Panc1 (cell line): ENCODE results near the gene CARMIL1. TPM values are rescaled to one million over a fixed set of nuclear protein-coding genes. Genes with fewer than 3 reads are reported as not detected.

Experiments
- ATAC-seq: fragments of 200-7000 bp; cut with Tn5 transposase; 2 replicates; pipeline ENCODE4 v1.9.1; 2020; ENCODE audit warnings: mild to moderate bottlenecking, moderate library complexity
- BruUV-seq: library from RNA; stranded (reverse); fragments of 400-500 nt; replicated peaks from 2 replicates; lab custom pipeline; 2021; lab: Mats Ljungman, UMichigan
- CTCF ChIA-PET: fragments of 300-600 bp; sonication (Branson Sonifier 250); formaldehyde crosslinking; loops from one replicate; lab custom pipeline; 2022; ENCODE audit warnings: antibody characterized with exemption; lab: Charles Lee
- POLR2A ChIA-PET: fragments of 300-600 bp; sonication (Branson Sonifier 250); formaldehyde crosslinking; loops from one replicate; lab custom pipeline; 2022; ENCODE audit warnings: antibody characterized with exemption; lab: Charles Lee
- DNase-seq: peaks from one replicate; pipeline ENCODE4 v3.0.0-alpha.2; 2010; ENCODE audit warnings: low read depth, low spot score
- H3K27ac ChIP-seq: 2 replicates; pipeline ENCODE4 v1.5.1; 2011; ENCODE audit warnings: mild to moderate bottlenecking, low read length, inconsistent platforms
- H3K27me3 ChIP-seq: fragments of 200-500 bp; sonication (Bioruptor generic); 2 replicates; pipeline ENCODE4 v1.6.0; 2014; ENCODE audit warnings: low read length, inconsistent platforms; ENCODE audit not compliant: control insufficient read depth, insufficient read depth
- H3K36me3 ChIP-seq: fragments of 200-500 bp; sonication (Bioruptor generic); 2 replicates; pipeline ENCODE4 v1.5.1; 2014; ENCODE audit warnings: inconsistent platforms, mild to moderate bottlenecking, low read length, moderate library complexity; ENCODE audit not compliant: control insufficient read depth, insufficient read depth
- H3K4me1 ChIP-seq: 2 replicates; pipeline ENCODE4 v1.5.1; 2011; ENCODE audit warnings: inconsistent platforms, mild to moderate bottlenecking, low read length, moderate library complexity; ENCODE audit not compliant: control insufficient read depth, insufficient read depth
- H3K4me3 ChIP-seq, 2 experiments: 2 replicates each; pipeline ENCODE4 v1.5.1; 2011 to 2012; ENCODE audit warnings: low read depth in 2 of 2, low read length in 2 of 2, mild to moderate bottlenecking in 2 of 2, inconsistent platforms in 1 of 2, moderate library complexity in 1 of 2
- H3K9me3 ChIP-seq: fragments of 200-500 bp; sonication (Bioruptor generic); 2 replicates; pipeline ENCODE4 v1.5.1; 2014; ENCODE audit warnings: low read depth, mild to moderate bottlenecking, inconsistent platforms, low read length, moderate library complexity; ENCODE audit not compliant: control insufficient read depth, insufficient read depth
- CTCF ChIP-seq: fragments of 450-650 bp; IDR thresholded peaks from 2 replicates; pipeline ENCODE4 v1.5.1; 2017; ENCODE audit warnings: mild to moderate bottlenecking
- POLR2AphosphoS5 ChIP-seq: IDR thresholded peaks from 2 replicates; pipeline ENCODE4 v1.6.1; 2012; ENCODE audit warnings: mild to moderate bottlenecking, low read depth, low read length, moderate library complexity
- REST ChIP-seq, 2 experiments: IDR thresholded peaks; 2 replicates each; pipeline ENCODE4 v1.6.1; 2011 to 2012; ENCODE audit warnings: low read depth in 2 of 2, control low read depth in 1 of 2, low read length in 1 of 2, mild to moderate bottlenecking in 1 of 2, moderate library complexity in 1 of 2; ENCODE audit not compliant: insufficient read depth in 1 of 2
- SIN3A ChIP-seq: IDR thresholded peaks from 2 replicates; pipeline ENCODE4 v1.6.1; 2012; ENCODE audit warnings: low read depth, mild to moderate bottlenecking, low read length, moderate library complexity, borderline replicate concordance; ENCODE audit not compliant: insufficient read depth
- TCF7L2 ChIP-seq: IDR thresholded peaks from 2 replicates; pipeline ENCODE4 v1.6.1; 2011; ENCODE audit warnings: mild to moderate bottlenecking, low read depth, low read length, inconsistent platforms
- in situ Hi-C: cut with HindIII; loops from 2 replicates; pipeline ENCODE4 v1.10.0; 2016; ENCODE audit warnings: low sequenced_read_pairs, low pct_unique_long_range_greater_than_20kb
- intact Hi-C: fragments of 100-400 bp; cut with micrococcal nuclease; formaldehyde crosslinking; loops from one replicate; pipeline ENCODE4 v1.10.0; 2022; ENCODE audit not compliant: unreplicated experiment
- total RNA-seq: library from RNA; stranded (reverse); gene quantifications from one replicate; pipeline ENCODE4 v1.2.1, GENCODE V29; 2021; ENCODE audit not compliant: unreplicated experiment

The CARMIL1 gene
- total RNA-seq, 1 experiment from 2014 or later = 4.0 TPM

- Histone ChIP-seq H3K27me3 (no peaks in the 10 kb centered on the region), H3K4me3 (no peak overlapping the region), H3K9me3 (no peaks in the 10 kb centered on the region), H3K36me3 (no peaks in the 10 kb centered on the region), H3K4me1 (no peaks in the 10 kb centered on the region), H3K27ac (no peak overlapping the region)
- POLR2A ChIA-PET = no interaction called here
- intact Hi-C loops = no loop called here
- in situ Hi-C loops = no loop called here
- no TSS peak for BruUV-seq
- CTCF ChIA-PET = no interaction called here
- TF ChIP-seq REST (IDR thresholded peaks at IDR 0.05; ENCODE audit: insufficient read depth in 1 of 2, low read depth in 2 of 2, low read length in 1 of 2) = no peak
- no peak for TF ChIP-seq SIN3A
- no peak for TF ChIP-seq CTCF
- no peak for TF ChIP-seq TCF7L2
- no peak for TF ChIP-seq POLR2AphosphoS5
- no peak for DNase-seq
- no peak for ATAC-seq
Measured at GRCh38 chr6:25320459-25320858, 41.3 kb downstream of the CARMIL1 start.

GRCh38 chr6:25322692-25323091, 43.5 kb downstream of the CARMIL1 start:
- BruUV-seq = no TSS peak
- CTCF ChIA-PET = no interaction called here
- H3K27me3 ChIP-seq = no peaks in the 10 kb centered on the region
- ATAC-seq (no peak), DNase-seq (no peak)
- no peak overlapping the region for H3K27ac ChIP-seq
- in situ Hi-C loops (no loop called here), intact Hi-C loops (no loop called here)
- no peaks in the 10 kb centered on the region for H3K9me3 ChIP-seq
- H3K36me3 ChIP-seq = no peaks in the 10 kb centered on the region
- H3K4me3 ChIP-seq = no peak overlapping the region
- no peak for TF ChIP-seq REST (IDR thresholded peaks at IDR 0.05; ENCODE audit: insufficient read depth in 1 of 2, low read depth in 2 of 2, low read length in 1 of 2)
- TF ChIP-seq POLR2AphosphoS5 = no peak
- TF ChIP-seq TCF7L2 = no peak
- no peak for TF ChIP-seq CTCF
- TF ChIP-seq SIN3A = no peak
- POLR2A ChIA-PET = no interaction called here
- no peaks in the 10 kb centered on the region for H3K4me1 ChIP-seq
